H1 (cell line): Measurements from ENCODE around the gene PIK3R1.

Experiments used
- EZH2 ChIP-seq: fragments of 200-600 bp; sonication (generic); IDR thresholded peaks from 2 replicates; pipeline ENCODE4 v1.7.1; 2012; ENCODE audit warnings: low read depth, mild to moderate bottlenecking, moderate library complexity, low read length, inconsistent platforms; ENCODE audit not compliant: severe bottlenecking
- KDM1A ChIP-seq: fragments of 200-600, 300-600 bp; sonication (generic); IDR thresholded peaks from 2 replicates; pipeline ENCODE4 v1.7.1; 2016; ENCODE audit warnings: mild to moderate bottlenecking, low read length, borderline replicate concordance
- POLR2A ChIP-seq, 2 experiments: IDR thresholded peaks; 1 replicate in 1 of 2; 2 replicates in 1 of 2; pipeline ENCODE4 v1.6.1; 2011; ENCODE audit warnings: low read depth in 2 of 2, low read length in 2 of 2, mild to moderate bottlenecking in 2 of 2; ENCODE audit errors: control extremely low read depth in 1 of 2
- POLR2AphosphoS5 ChIP-seq: IDR thresholded peaks from 2 replicates; pipeline ENCODE4 v1.6.1; 2011; ENCODE audit warnings: low read depth, low read length
- SIN3A ChIP-seq, 2 experiments: IDR thresholded peaks in 1 of 2; conservative IDR thresholded peaks in 1 of 2; 2 replicates each; pipeline ENCODE4 v1.6.1; 2011 to 2012; ENCODE audit warnings: low read length in 2 of 2, improper control_type of control experiment in 1 of 2, low read depth in 1 of 2, mild to moderate bottlenecking in 1 of 2
- SIX5 ChIP-seq: IDR thresholded peaks from 2 replicates; pipeline ENCODE4 v1.6.1; 2011; ENCODE audit warnings: mild to moderate bottlenecking, low read depth, low read length
- SP1 ChIP-seq: IDR thresholded peaks from 2 replicates; pipeline ENCODE4 v1.6.1; 2011; ENCODE audit warnings: low read depth, low read length
- YY1 ChIP-seq: IDR thresholded peaks from 2 replicates; pipeline ENCODE4 v1.6.1; 2011; ENCODE audit warnings: low read depth, mild to moderate bottlenecking, low read length

- TF ChIP-seq POLR2A (IDR thresholded peaks at IDR 0.05; ENCODE audit: control extremely low read depth in 1 of 2, low read depth in 2 of 2, low read length in 2 of 2) (no peak), SP1 (no peak), KDM1A (no peak), YY1 (no peak), EZH2 (no peak), SIN3A (conservative IDR thresholded peaks at IDR 0.05 in 1 of 2, IDR thresholded peaks at IDR 0.05 in 1 of 2; ENCODE audit: low read depth in 1 of 2, low read length in 2 of 2) (no peak), POLR2AphosphoS5 (no peak), SIX5 (no peak)
Measured at GRCh38 chr5:68297656-68298055, 82.1 kb downstream of the PIK3R1 start.
